Upper lobe of left lung (tissue), 6 donors: ENCODE data around the gene DLX5. TPM values are rescaled to one million over a fixed set of nuclear protein-coding genes. Genes with fewer than 3 reads are reported as not detected.
A peak's percentile ranks its signal among the peaks of the same experiment; 100 is the strongest.

Source experiments
- ATAC-seq, 2 donors: fragments of 200-7000 bp; cut with Tn5 transposase; one replicate each; pipeline ENCODE4 v1.9.1; 2022; ENCODE audit warnings: mild to moderate bottlenecking in 2 of 2, moderate library complexity in 2 of 2; ENCODE audit not compliant: low FRiP score in 2 of 2
- DNase-seq, 2 donors: peaks; one replicate each; pipeline ENCODE4 v3.0.0-alpha.2; 2019 to 2020
- H3K27ac ChIP-seq, 4 donors: fragments of 200-600 bp; sonication (generic); one replicate each; pipeline ENCODE4 v1.5.1; 2016 to 2019
- H3K27me3 ChIP-seq, 4 donors: fragments of 200-600 bp; sonication (generic); one replicate each; pipeline ENCODE4 v1.5.1; 2017 to 2019
- H3K36me3 ChIP-seq, 4 donors: fragments of 200-600 bp; sonication (generic); one replicate each; pipeline ENCODE4 v1.5.1; 2016 to 2019
- H3K4me1 ChIP-seq, 4 donors: fragments of 200-600 bp; sonication (generic); one replicate each; pipeline ENCODE4 v1.5.1; 2018 to 2019
- H3K4me3 ChIP-seq, 4 donors: fragments of 200-600 bp; sonication (generic); one replicate each; pipeline ENCODE4 v1.5.1; 2017 to 2019; ENCODE audit warnings: mild to moderate bottlenecking in 2 of 4, moderate library complexity in 1 of 4
- H3K9me3 ChIP-seq, 4 donors: fragments of 200-600 bp; sonication (generic); one replicate each; pipeline ENCODE4 v1.5.1; 2018 to 2019
- CTCF ChIP-seq, 6 experiments: fragments of 450-650 bp in 4 of 6; fragments of 200-600 bp in 2 of 6; sonication (generic) in 2 of 6; IDR thresholded peaks; one replicate each; pipeline ENCODE4 v1.5.1; 2016 to 2019; ENCODE audit warnings: antibody characterized with exemption in 6 of 6
- EP300 ChIP-seq, 4 donors: sonication (generic); formaldehyde crosslinking; IDR thresholded peaks; one replicate each; pipeline ENCODE4 v1.5.1; 2017; ENCODE audit warnings: antibody characterized with exemption in 4 of 4, control low read depth in 2 of 4
- POLR2A ChIP-seq, 4 donors: fragments of 450-650 bp; IDR thresholded peaks; one replicate each; pipeline ENCODE4 v1.5.1; 2016 to 2017; ENCODE audit warnings: antibody characterized with exemption in 4 of 4, mild to moderate bottlenecking in 2 of 4
- POLR2AphosphoS5 ChIP-seq, 2 donors: sonication (generic); formaldehyde crosslinking; IDR thresholded peaks; one replicate each; pipeline ENCODE4 v1.5.1; 2017; ENCODE audit warnings: antibody characterized with exemption in 2 of 2
- WGBS, 2 donors: methylation state at CpG; one replicate each; pipeline ENCODE4 v1.1.5; 2017 to 2018; 5-methylcytosine and 5-hydroxymethylcytosine counted together
- total RNA-seq, 6 donors: library from RNA; depleted of rRNA in 4 of 6; stranded (reverse); fragments of >200 nt in 4 of 6; gene quantifications; one replicate each; pipeline versions ENCODE4 v1.1.0 to v1.2.1, GENCODE V29; 2016 to 2021
- donor health status: DM: no; HTN: no; CAD: no; lungs with moderate emphysema.
- donor health status: DM: no; HTN: yes; CAD: no; lungs with severe emphysema.

The DLX5 gene
- total RNA-seq, 6 donors from 2014 or later = not detected

GRCh38 chr7:97025983-97026714, 1.5 kb upstream of the DLX5 start:
- no peak for TF ChIP-seq POLR2AphosphoS5 (IDR thresholded peaks at IDR 0.05)
- Histone ChIP-seq H3K36me3 (no peaks in the 10 kb centered on the region), H3K4me1 (peaks cover 34 to 42% (median 37%) of the 10 kb centered on the region in 4 donors), H3K4me3 (peak overlapping the region in 3 of 4 donors; percentile 2 to 44 (median 13)), H3K9me3 (no peaks in the 10 kb centered on the region), H3K27ac (no peak overlapping the region), H3K27me3 (peaks cover 0 to 52% (median 18%) of the 10 kb centered on the region in 4 donors)
- DNase-seq (peak in 1 of 2 donors; percentile 53), ATAC-seq (peak; percentile 4 to 10)
- 14 to 24% methylated on average over 16 to 29 of the region's 29 CpGs for WGBS, 2 donors

GRCh38 chr7:97025130-97025499, 484 bp upstream of the DLX5 start:
- 3 to 5% methylated on average over 8 of the region's 8 CpGs for WGBS, 2 donors
- Histone ChIP-seq H3K4me3 (peak overlapping the region in 1 of 4 donors; percentile 38), H3K4me1 (peaks cover 34 to 48% (median 40%) of the 10 kb centered on the region in 4 donors), H3K27me3 (peaks cover 0 to 58% (median 26%) of the 10 kb centered on the region in 4 donors), H3K9me3 (no peaks in the 10 kb centered on the region), H3K36me3 (no peaks in the 10 kb centered on the region), H3K27ac (no peak overlapping the region)
- DNase-seq = no peak
- ATAC-seq = no peak
- TF ChIP-seq EP300 (IDR thresholded peaks at IDR 0.05) (no peak), CTCF (IDR thresholded peaks at IDR 0.05) (no peak), POLR2A (IDR thresholded peaks at IDR 0.05) (no peak), POLR2AphosphoS5 (IDR thresholded peaks at IDR 0.05) (no peak)

GRCh38 chr7:97022491-97023306, 1.9 kb downstream of the DLX5 start:
- Histone ChIP-seq H3K4me3 (no peak overlapping the region), H3K4me1 (peaks cover 34 to 46% (median 40%) of the 10 kb centered on the region in 4 donors), H3K27ac (no peak overlapping the region), H3K36me3 (no peaks in the 10 kb centered on the region), H3K9me3 (no peaks in the 10 kb centered on the region), H3K27me3 (peaks cover 0 to 74% (median 29%) of the 10 kb centered on the region in 4 donors)
- no peak for TF ChIP-seq POLR2A (IDR thresholded peaks at IDR 0.05)
- TF ChIP-seq EP300 (IDR thresholded peaks at IDR 0.05) = no peak
- no peak for TF ChIP-seq POLR2AphosphoS5 (IDR thresholded peaks at IDR 0.05)
- no peak for TF ChIP-seq CTCF (IDR thresholded peaks at IDR 0.05)
- ATAC-seq = no peak
- peak in 1 of 2 donors; percentile 36 for DNase-seq
- 8 to 13% methylated on average over 33 to 35 of the region's 35 CpGs for WGBS, 2 donors

- Histone ChIP-seq H3K9me3 (no peaks in the 10 kb centered on the region), H3K36me3 (no peaks in the 10 kb centered on the region), H3K4me3 (no peak overlapping the region), H3K27me3 (peaks cover 0 to 76% (median 32%) of the 10 kb centered on the region in 4 donors), H3K4me1 (peaks cover 29 to 42% (median 35%) of the 10 kb centered on the region in 4 donors), H3K27ac (no peak overlapping the region)
- peak in 1 of 2 donors; percentile 78 for DNase-seq
- WGBS, 2 donors = 18 to 29% methylated on average over 26 to 39 of the region's 39 CpGs
- ATAC-seq = no peak
- no peak for TF ChIP-seq EP300 (IDR thresholded peaks at IDR 0.05)
- no peak for TF ChIP-seq POLR2A (IDR thresholded peaks at IDR 0.05)
These were observed 2.7 kb downstream of the DLX5 start for GRCh38 chr7:97021747-97022490.

GRCh38 chr7:97020996-97021746, 3.5 kb downstream of the DLX5 start:
- peaks cover 0 to 77% (median 35%) of the 10 kb centered on the region in 4 donors for H3K27me3 ChIP-seq
- peaks cover 22 to 41% (median 30%) of the 10 kb centered on the region in 4 donors for H3K4me1 ChIP-seq
- 15 to 34% methylated on average over 29 to 53 of the region's 67 CpGs for WGBS, 2 donors
- H3K9me3 ChIP-seq = no peaks in the 10 kb centered on the region
- H3K36me3 ChIP-seq = no peaks in the 10 kb centered on the region
- peak in 1 of 2 donors; percentile 82 for DNase-seq
- TF ChIP-seq CTCF (IDR thresholded peaks at IDR 0.05) (no peak), EP300 (IDR thresholded peaks at IDR 0.05) (no peak), POLR2A (IDR thresholded peaks at IDR 0.05) (no peak), POLR2AphosphoS5 (IDR thresholded peaks at IDR 0.05) (no peak)
- H3K27ac ChIP-seq = no peak overlapping the region
- H3K4me3 ChIP-seq = no peak overlapping the region
- peak in 1 of 2 donors; percentile 23 for ATAC-seq
